H1 (cell line): ENCODE results near the gene ONECUT3. TPM values are rescaled to one million over a fixed set of nuclear protein-coding genes. Genes with fewer than 3 reads are reported as not detected.

Experiments
- CTCF ChIA-PET: fragments of 300-600 bp; sonication (Branson Sonifier 250); formaldehyde crosslinking; loops from one replicate; lab custom pipeline; 2021; ENCODE audit not compliant: partially characterized antibody; lab: Charles Lee
- POLR2A ChIA-PET: fragments of 300-600 bp; sonication (Branson Sonifier 250); formaldehyde crosslinking; loops from one replicate; lab custom pipeline; 2021; ENCODE audit warnings: inconsistent platforms; ENCODE audit not compliant: partially characterized antibody; lab: Charles Lee
- DNase-seq, 2 experiments: peaks; one replicate each; pipeline versions ENCODE4 v3.0.0 to v3.0.0-alpha.2; 2010 to 2022; ENCODE audit warnings: low spot score in 2 of 2, low read depth in 1 of 2, mixed read lengths in 1 of 2
- FAIRE-seq: peaks from 2 replicates; lab custom pipeline; 2011; peaks lifted over from hg19 to GRCh38; lab: Jason Lieb, UNC
- H2AFZ ChIP-seq: 2 replicates; pipeline ENCODE4 v1.8.1; 2012; ENCODE audit warnings: low read length, inconsistent platforms
- H2AK5ac ChIP-seq: 2 replicates; pipeline ENCODE4 v1.6.1; 2013; ENCODE audit warnings: low read depth, low read length
- H2BK120ac ChIP-seq: replicated peaks from 2 replicates; pipeline ENCODE3; 2013; ENCODE audit warnings: low read depth, low read length, inconsistent platforms
- H2BK12ac ChIP-seq: 2 replicates; pipeline ENCODE4 v1.6.1; 2013; ENCODE audit warnings: low read depth, low read length
- H2BK15ac ChIP-seq: 2 replicates; pipeline ENCODE4 v1.6.1; 2013; ENCODE audit warnings: low read length
- H2BK20ac ChIP-seq: 2 replicates; pipeline ENCODE4 v1.6.1; 2013; ENCODE audit warnings: low read length
- H2BK5ac ChIP-seq: 2 replicates; pipeline ENCODE4 v1.6.1; 2013; ENCODE audit warnings: low read depth, low read length
- H3K14ac ChIP-seq: 2 replicates; pipeline ENCODE4 v1.6.1; 2013; ENCODE audit warnings: inconsistent platforms; ENCODE audit not compliant: insufficient read length
- H3K18ac ChIP-seq: 2 replicates; pipeline ENCODE4 v1.6.1; 2013; ENCODE audit warnings: low read length; ENCODE audit errors: extremely low read depth
- H3K23ac ChIP-seq: 2 replicates; pipeline ENCODE4 v1.6.1; 2013; ENCODE audit warnings: inconsistent platforms; ENCODE audit not compliant: insufficient read length
- H3K23me2 ChIP-seq: 2 replicates; pipeline ENCODE4 v1.6.1; 2013; ENCODE audit warnings: low read depth, low read length
- H3K27ac ChIP-seq: 2 replicates; pipeline ENCODE4 v1.6.1; 2011; ENCODE audit warnings: low read depth, low read length, inconsistent platforms
- H3K27me3 ChIP-seq, 4 experiments: replicated peaks in 1 of 4; 1 replicate in 1 of 4; 2 replicates in 3 of 4; pipeline versions ENCODE4 v1.6.1 to v1.8.1; 2011 to 2013; ENCODE audit warnings: low read length in 3 of 4, mild to moderate bottlenecking in 3 of 4, inconsistent platforms in 2 of 4, mixed read lengths in 2 of 4, moderate library complexity in 1 of 4; ENCODE audit not compliant: control insufficient read depth in 3 of 4, insufficient read depth in 3 of 4; ENCODE audit errors: extremely low read depth in 1 of 4
- H3K36me3 ChIP-seq, 4 experiments: 2 replicates each; pipeline versions ENCODE4 v1.6.1 to v1.8.1; 2011 to 2013; ENCODE audit warnings: mild to moderate bottlenecking in 4 of 4, low read length in 3 of 4, moderate library complexity in 2 of 4, control low read depth in 1 of 4, inconsistent platforms in 1 of 4; ENCODE audit not compliant: insufficient read depth in 4 of 4, control insufficient read depth in 2 of 4
- H3K4ac ChIP-seq: replicated peaks from 2 replicates; pipeline ENCODE3; 2013; ENCODE audit warnings: low read length, low read depth, mixed read lengths, inconsistent platforms; ENCODE audit not compliant: insufficient read length
- H3K4me1 ChIP-seq, 4 experiments: replicated peaks in 1 of 4; 1 replicate in 1 of 4; 2 replicates in 3 of 4; pipeline versions ENCODE4 v1.6.1 to v1.8.1; 2011 to 2013; ENCODE audit warnings: low read length in 3 of 4, inconsistent platforms in 2 of 4, mixed read lengths in 1 of 4; ENCODE audit not compliant: insufficient read depth in 4 of 4, control insufficient read depth in 3 of 4
- H3K4me2 ChIP-seq, 2 experiments: 2 replicates each; pipeline versions ENCODE4 v1.6.1 to v1.8.1; 2011 to 2013; ENCODE audit warnings: low read depth in 2 of 2, low read length in 2 of 2, control low read depth in 1 of 2, inconsistent platforms in 1 of 2, mild to moderate bottlenecking in 1 of 2; ENCODE audit not compliant: insufficient read depth in 1 of 2
- H3K4me3 ChIP-seq, 4 experiments: fragments of 200-600, 300-600 bp in 1 of 4; sonication (generic), shearing (Covaris generic), sonication (Bioruptor Twin) in 1 of 4; 2 replicates each; pipeline versions ENCODE4 v1.5.1 to v1.8.1; 2011 to 2016; ENCODE audit warnings: low read length in 4 of 4, low read depth in 3 of 4, control low read depth in 2 of 4, inconsistent platforms in 2 of 4, mild to moderate bottlenecking in 2 of 4, mixed read lengths in 1 of 4, moderate library complexity in 1 of 4; ENCODE audit not compliant: insufficient read depth in 2 of 4; ENCODE audit errors: extremely low read depth in 1 of 4
- H3K56ac ChIP-seq: replicated peaks from 2 replicates; pipeline ENCODE3; 2013; ENCODE audit warnings: low read depth, mild to moderate bottlenecking, mixed read lengths, low read length, inconsistent platforms; ENCODE audit not compliant: insufficient read length
- H3K79me1 ChIP-seq: 2 replicates; pipeline ENCODE4 v1.6.1; 2013; ENCODE audit warnings: low read depth, low read length, control low read depth
- H3K79me2 ChIP-seq, 2 experiments: 2 replicates each; pipeline versions ENCODE4 v1.6.1 to v1.8.1; 2012 to 2013; ENCODE audit warnings: low read length in 2 of 2, mild to moderate bottlenecking in 2 of 2, inconsistent platforms in 1 of 2; ENCODE audit not compliant: insufficient read depth in 2 of 2, control insufficient read depth in 1 of 2
- H3K9ac ChIP-seq, 4 experiments: replicated peaks in 1 of 4; 1 replicate in 1 of 4; 2 replicates in 3 of 4; pipeline versions ENCODE4 v1.6.1 to v1.8.1; 2011 to 2013; ENCODE audit warnings: low read depth in 3 of 4, low read length in 3 of 4, control low read depth in 2 of 4, mild to moderate bottlenecking in 2 of 4, moderate library complexity in 2 of 4, inconsistent platforms in 1 of 4; ENCODE audit errors: extremely low read depth in 1 of 4
- H3K9me3 ChIP-seq, 2 experiments: 2 replicates each; pipeline versions ENCODE4 v1.6.1 to v1.8.1; 2012 to 2013; ENCODE audit warnings: mild to moderate bottlenecking in 2 of 2, moderate library complexity in 2 of 2, control low read depth in 1 of 2, inconsistent platforms in 1 of 2, low read depth in 1 of 2, low read length in 1 of 2, mixed read lengths in 1 of 2; ENCODE audit not compliant: insufficient read depth in 2 of 2
- H4K20me1 ChIP-seq, 2 experiments: replicated peaks in 1 of 2; 2 replicates each; pipeline versions ENCODE3 to v1.8.1; 2011 to 2013; ENCODE audit warnings: inconsistent platforms in 2 of 2, low read length in 2 of 2, mild to moderate bottlenecking in 1 of 2; ENCODE audit not compliant: insufficient read depth in 2 of 2, control insufficient read depth in 1 of 2
- H4K5ac ChIP-seq: 2 replicates; pipeline ENCODE4 v1.6.1; 2013; ENCODE audit warnings: low read length, low read depth, mixed read lengths, inconsistent platforms; ENCODE audit not compliant: insufficient read length
- H4K8ac ChIP-seq: 2 replicates; pipeline ENCODE4 v1.8.0; 2013; ENCODE audit warnings: mild to moderate bottlenecking, moderate library complexity, low read length, inconsistent platforms; ENCODE audit not compliant: insufficient read depth; ENCODE audit errors: extremely low read depth
- H4K91ac ChIP-seq: replicated peaks from 2 replicates; pipeline ENCODE3; 2013; ENCODE audit warnings: low read length, mixed read lengths, inconsistent platforms; ENCODE audit not compliant: insufficient read length
- NRF1 ChIP-seq: IDR thresholded peaks from 2 replicates; pipeline ENCODE4 v1.6.1; 2011; ENCODE audit warnings: mild to moderate bottlenecking, low read depth, low read length, improper control_type of control experiment
- RAD21 ChIP-seq, 2 experiments: IDR thresholded peaks in 1 of 2; conservative IDR thresholded peaks in 1 of 2; 2 replicates each; pipeline ENCODE4 v1.6.1; 2011; ENCODE audit warnings: low read depth in 2 of 2, low read length in 2 of 2, improper control_type of control experiment in 1 of 2, inconsistent platforms in 1 of 2, mild to moderate bottlenecking in 1 of 2, moderate library complexity in 1 of 2
- WGBS, 2 experiments: shearing (Covaris generic) in 1 of 2; methylation state at CpG; one replicate each; pipeline versions ENCODE4 v1.1.6 to v1.1.7; 2013 to 2015; ENCODE audit warnings: low lambda C conversion rate in 2 of 2, mixed read lengths in 2 of 2, inconsistent platforms in 1 of 2, low coverage in 1 of 2, missing lambda C conversion rate in 1 of 2; ENCODE audit not compliant: insufficient replicate concordance in 2 of 2, insufficient coverage in 1 of 2, insufficient read length in 1 of 2; ENCODE audit errors: extremely low coverage in 1 of 2, missing lambda C conversion rate in 1 of 2; 5-methylcytosine and 5-hydroxymethylcytosine counted together
- polyA plus RNA-seq, 7 experiments: library from polyadenylated mRNA; depleted of rRNA in 3 of 7; stranded (reverse) in 5 of 7; unstranded in 2 of 7; fragments of >200 nt in 5 of 7; fragments of 200-250 nt in 2 of 7; gene quantifications; 1 replicate in 5 of 7; 2 replicates in 1 of 7; 4 replicates in 1 of 7; pipeline versions ENCODE4 v1.2.1 to v1.2.3, GENCODE V29; 2011 to 2013; ENCODE audit warnings: missing spikeins in 2 of 7, mixed read lengths in 2 of 7
- total RNA-seq: library from RNA; stranded (reverse); fragmentation: NEBNext Ultra II Directional; extraction: Animal tissue kit (Norgen Biotek cat#: 25700); gene quantifications from 2 replicates; pipeline ENCODE4 v1.2.1, GENCODE V29; 2021
- TF ChIP-seq, protein P1 (sequence below), 3 experiments: IDR thresholded peaks; 1 replicate in 2 of 3; 2 replicates in 1 of 3; pipeline versions ENCODE4 v1.5.1 to v1.6.1; 2011; ENCODE audit warnings: low read length in 3 of 3, mild to moderate bottlenecking in 3 of 3, inconsistent platforms in 2 of 3, low read depth in 1 of 3, moderate library complexity in 1 of 3; ENCODE audit not compliant: insufficient read depth in 1 of 3; ENCODE audit errors: control extremely low read depth in 1 of 3

Gene ONECUT3
- total and polyA plus RNA-seq, 2 of the 8 experiments (the other 6 are each of a cell fraction or from before 2014, with no cell fraction given): not detected

DNA sequence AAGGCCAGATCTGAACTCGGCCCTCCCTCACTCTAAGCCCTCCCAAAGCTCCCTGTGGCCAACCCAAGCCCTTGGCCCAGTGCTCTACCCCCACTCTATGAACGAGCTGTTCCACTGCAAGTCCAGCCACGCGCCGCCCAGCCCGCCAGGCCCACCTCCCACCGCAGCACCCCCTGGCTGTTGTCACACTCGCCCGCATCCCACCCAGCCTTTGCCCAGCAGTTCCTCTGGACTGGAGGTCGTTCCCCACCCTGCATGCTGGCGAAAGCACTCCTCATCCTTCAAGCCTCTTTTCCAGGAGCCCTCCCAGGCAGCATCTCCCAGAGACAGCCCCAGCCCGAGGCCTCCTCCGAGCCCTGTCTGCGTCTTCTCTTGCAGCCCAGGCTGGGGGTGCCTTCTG is 33.1 kb upstream of the ONECUT3 start:
- H4K8ac ChIP-seq: no peak overlapping the region
- H3K9ac ChIP-seq: no peak overlapping the region
- H3K18ac ChIP-seq: no peak overlapping the region
- H4K91ac ChIP-seq: no peak overlapping the region
- H2BK20ac ChIP-seq: no peak overlapping the region
- H3K23ac ChIP-seq: no peak overlapping the region
- TF ChIP-seq NRF1 (no peak), RAD21 (IDR thresholded peaks at IDR 0.05 in 1 of 2, conservative IDR thresholded peaks at IDR 0.05 in 1 of 2; ENCODE audit: low read depth in 2 of 2, low read length in 2 of 2) (0 out of 4 replicates have a peak, but pooled peaks of 1 of the 2 experiments have one; percentile 4)
- TF ChIP-seq, protein P1, sequence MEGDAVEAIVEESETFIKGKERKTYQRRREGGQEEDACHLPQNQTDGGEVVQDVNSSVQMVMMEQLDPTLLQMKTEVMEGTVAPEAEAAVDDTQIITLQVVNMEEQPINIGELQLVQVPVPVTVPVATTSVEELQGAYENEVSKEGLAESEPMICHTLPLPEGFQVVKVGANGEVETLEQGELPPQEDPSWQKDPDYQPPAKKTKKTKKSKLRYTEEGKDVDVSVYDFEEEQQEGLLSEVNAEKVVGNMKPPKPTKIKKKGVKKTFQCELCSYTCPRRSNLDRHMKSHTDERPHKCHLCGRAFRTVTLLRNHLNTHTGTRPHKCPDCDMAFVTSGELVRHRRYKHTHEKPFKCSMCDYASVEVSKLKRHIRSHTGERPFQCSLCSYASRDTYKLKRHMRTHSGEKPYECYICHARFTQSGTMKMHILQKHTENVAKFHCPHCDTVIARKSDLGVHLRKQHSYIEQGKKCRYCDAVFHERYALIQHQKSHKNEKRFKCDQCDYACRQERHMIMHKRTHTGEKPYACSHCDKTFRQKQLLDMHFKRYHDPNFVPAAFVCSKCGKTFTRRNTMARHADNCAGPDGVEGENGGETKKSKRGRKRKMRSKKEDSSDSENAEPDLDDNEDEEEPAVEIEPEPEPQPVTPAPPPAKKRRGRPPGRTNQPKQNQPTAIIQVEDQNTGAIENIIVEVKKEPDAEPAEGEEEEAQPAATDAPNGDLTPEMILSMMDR (IDR thresholded peaks at IDR 0.05; ENCODE audit: control extremely low read depth in 1 of 3, insufficient read depth in 1 of 3, low read depth in 1 of 3, low read length in 3 of 3): peak in 2 of 3 experiments; percentile 12 to 25; a peak in 2 of 4 replicates
- H3K4me1 ChIP-seq: peaks cover 0 to 13% (median 2%) of the 10 kb centered on the region in 4 experiments; a peak in 4 of 7 replicates
- H2BK12ac ChIP-seq: 0 out of 2 replicates have a peak overlapping the region, but pooled peaks have one; percentile 17
- no peak overlapping the region for H3K4me3 ChIP-seq
- 81% methylated on average over 12 of the region's 14 CpGs; no CpG with 5 or more reads in 1 of the 2 experiments for WGBS, 2 experiments
- no peak overlapping the region for H3K14ac ChIP-seq
- no peak overlapping the region for H2BK15ac ChIP-seq
- H2AK5ac ChIP-seq: no peak overlapping the region
- H3K27me3 ChIP-seq: peaks cover 6 to 25% (median 18%) of the 10 kb centered on the region in 4 experiments; a peak in 5 of 7 replicates
- no peaks in the 10 kb centered on the region for H3K36me3 ChIP-seq
- DNase-seq: peak in 1 of 2 experiments; percentile 55
- no peak overlapping the region for H4K5ac ChIP-seq
- H3K4me2 ChIP-seq: no peak overlapping the region
- H3K4ac ChIP-seq: no peak overlapping the region
- no peaks in the 10 kb centered on the region for H3K9me3 ChIP-seq
- H3K56ac ChIP-seq: no peak overlapping the region
- H2BK5ac ChIP-seq: no peak overlapping the region
- H3K23me2 ChIP-seq: peaks cover 22% of the 10 kb centered on the region; the same call in 1 of the 2 replicates
- H3K27ac ChIP-seq: no peak overlapping the region
- H3K79me2 ChIP-seq: no peaks in the 10 kb centered on the region
- POLR2A ChIA-PET: no interaction called here
- H2AFZ ChIP-seq: no peak overlapping the region
- H4K20me1 ChIP-seq: peaks cover 0 to 8% of the 10 kb centered on the region in 2 experiments
- CTCF ChIA-PET: no interaction called here
- H2BK120ac ChIP-seq: no peak overlapping the region
- H3K79me1 ChIP-seq: no peaks in the 10 kb centered on the region
- no peak for FAIRE-seq
